OCI-LY3 (cell line): ENCODE measurements around the gene TTC7B.

ENCODE experiments used
- EZH2phosphoT487 ChIP-seq: fragments of 200-600 bp; shearing (Covaris generic); IDR thresholded peaks from 2 replicates; pipeline ENCODE4 v1.6.1; 2018; ENCODE audit warnings: antibody characterized with exemption, mixed run types, low read depth
- TF ChIP-seq, protein P1 (sequence below): fragments of 200-600, 300-600 bp; sonication (generic); IDR thresholded peaks from 2 replicates; pipeline ENCODE4 v1.5.1; 2014; ENCODE audit warnings: antibody characterized with exemption, low read length, low read depth

DNA sequence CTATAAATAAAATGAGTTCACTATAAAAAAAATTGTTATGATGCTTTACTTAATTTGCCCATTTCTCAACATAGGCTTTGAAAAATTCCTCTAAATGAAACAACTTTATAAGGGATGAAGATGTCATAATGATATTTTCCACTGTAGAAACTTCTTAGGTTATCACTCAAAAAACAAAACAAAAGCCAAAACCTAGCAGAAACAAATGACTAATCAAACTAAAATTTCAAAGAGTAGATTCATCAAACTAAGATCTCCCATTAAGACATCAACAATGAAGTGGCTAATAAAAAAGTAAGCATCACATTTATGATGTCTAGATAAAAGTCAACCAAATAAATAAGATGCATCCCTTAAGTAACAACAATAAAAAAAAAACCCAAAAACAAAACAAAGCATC lies 36.9 kb upstream of the TTC7B start:
- TF ChIP-seq, protein P1, sequence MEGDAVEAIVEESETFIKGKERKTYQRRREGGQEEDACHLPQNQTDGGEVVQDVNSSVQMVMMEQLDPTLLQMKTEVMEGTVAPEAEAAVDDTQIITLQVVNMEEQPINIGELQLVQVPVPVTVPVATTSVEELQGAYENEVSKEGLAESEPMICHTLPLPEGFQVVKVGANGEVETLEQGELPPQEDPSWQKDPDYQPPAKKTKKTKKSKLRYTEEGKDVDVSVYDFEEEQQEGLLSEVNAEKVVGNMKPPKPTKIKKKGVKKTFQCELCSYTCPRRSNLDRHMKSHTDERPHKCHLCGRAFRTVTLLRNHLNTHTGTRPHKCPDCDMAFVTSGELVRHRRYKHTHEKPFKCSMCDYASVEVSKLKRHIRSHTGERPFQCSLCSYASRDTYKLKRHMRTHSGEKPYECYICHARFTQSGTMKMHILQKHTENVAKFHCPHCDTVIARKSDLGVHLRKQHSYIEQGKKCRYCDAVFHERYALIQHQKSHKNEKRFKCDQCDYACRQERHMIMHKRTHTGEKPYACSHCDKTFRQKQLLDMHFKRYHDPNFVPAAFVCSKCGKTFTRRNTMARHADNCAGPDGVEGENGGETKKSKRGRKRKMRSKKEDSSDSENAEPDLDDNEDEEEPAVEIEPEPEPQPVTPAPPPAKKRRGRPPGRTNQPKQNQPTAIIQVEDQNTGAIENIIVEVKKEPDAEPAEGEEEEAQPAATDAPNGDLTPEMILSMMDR, result no peak
- TF ChIP-seq EZH2phosphoT487, result no peak
